Left cardiac atrium (tissue), 4 donors: ENCODE data around the gene COPS4. TPM values are rescaled to one million over a fixed set of nuclear protein-coding genes. Genes with fewer than 3 reads are reported as not detected.
"Not testable (repeated sequence)": the region's sequence is repeated elsewhere in the genome, so short reads cannot be mapped to it uniquely, and the experiment has no call there.

Source experiments
- ATAC-seq, 2 donors: fragments of 200-7000 bp; cut with Tn5 transposase; one replicate each; pipeline ENCODE4 v1.9.1; 2020; ENCODE audit warnings: mild to moderate bottlenecking in 2 of 2, moderate library complexity in 2 of 2
- DNase-seq: peaks from one replicate; pipeline ENCODE4 v3.0.0-alpha.2; 2020
- intact Hi-C, 2 donors: fragments of 100-400 bp; cut with DNase I; formaldehyde crosslinking; loops; one replicate each; pipeline versions ENCODE4 v1.14.1 to v1.15.1; 2022 to 2023
- total RNA-seq, 2 donors: library from RNA; stranded (reverse); fragmentation: NEBNext Ultra II Directional; extraction: Animal tissue kit (Norgen Biotek cat#: 25700); gene quantifications; one replicate each; pipeline ENCODE4 v1.2.1, GENCODE V29; 2021
- donor health status: DM: no; HTN: yes; CAD: no.
- donor health status: DM: no; HTN: yes; CAD: no; lungs with severe emphysema.
- donor health status: DM: yes; HTN: yes; CAD: no.
- donor health status: Dilated cardiomyopathy.

Gene COPS4
- total RNA-seq, 2 donors from 2014 or later: 43.4 to 46.9 TPM

DNA sequence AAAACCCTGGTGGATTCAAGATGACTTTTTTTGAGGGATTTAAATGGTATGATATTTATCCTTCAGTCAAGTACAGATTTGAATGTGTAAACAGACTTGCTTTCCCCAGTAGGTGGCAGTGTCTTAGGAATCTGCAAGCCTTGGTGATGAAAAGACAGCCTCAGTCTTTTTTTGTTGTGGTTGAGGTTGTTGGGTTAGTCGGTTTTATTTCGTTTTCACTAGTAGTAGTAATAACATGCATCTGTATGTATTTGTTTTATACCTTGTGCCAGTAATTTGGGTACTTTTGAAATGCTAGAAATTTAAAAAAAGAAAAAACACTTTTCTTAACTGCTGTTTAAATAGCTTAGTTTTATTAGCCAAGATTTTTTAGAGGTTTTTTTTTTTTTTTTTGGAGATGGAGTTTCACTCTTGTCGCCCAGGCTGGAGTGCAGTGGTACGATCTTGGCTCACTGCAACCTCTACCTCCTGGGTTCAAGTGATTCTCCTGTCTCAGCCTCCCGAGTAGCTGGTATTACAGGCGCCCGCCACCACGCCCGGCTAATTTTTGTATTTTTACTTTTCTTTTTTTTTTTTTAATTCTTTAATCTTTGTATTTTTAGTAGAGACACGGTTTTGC is 39.2 kb downstream of the COPS4 start:
- intact Hi-C loops: loop anchor here in 1 of 2 donors (10.0 kb wide), 1 partner anchor 181 kb away; no protein-coding TSS in a partner anchor
- DNase-seq: no peak
- ATAC-seq: peak in 1 of 2 donors; percentile 58

DNA sequence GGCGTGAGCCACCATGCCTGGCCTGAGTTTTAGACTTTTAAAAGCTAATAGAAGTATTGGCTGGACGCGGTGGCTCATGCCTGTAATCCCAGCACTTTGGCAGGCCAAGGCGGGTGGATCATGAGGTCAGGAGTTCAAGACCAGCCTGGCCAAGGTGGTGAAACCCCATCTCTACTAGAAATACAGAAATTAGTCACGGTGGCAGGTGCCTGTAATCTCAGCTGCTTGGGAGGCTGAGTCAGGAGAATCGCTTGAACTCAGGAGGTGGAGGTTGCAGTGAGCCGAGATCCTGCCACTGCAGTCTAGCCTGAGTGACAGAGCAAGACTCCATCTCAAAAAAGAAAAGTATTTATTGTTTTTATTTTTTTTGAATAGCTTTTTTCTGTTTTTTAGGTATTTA is 39.8 kb downstream of the COPS4 start:
- not testable (repeated sequence) for DNase-seq
- intact Hi-C loops: loop anchor here in 1 of 2 donors (10.0 kb wide), 1 partner anchor 180 kb away; no protein-coding TSS in a partner anchor

DNA sequence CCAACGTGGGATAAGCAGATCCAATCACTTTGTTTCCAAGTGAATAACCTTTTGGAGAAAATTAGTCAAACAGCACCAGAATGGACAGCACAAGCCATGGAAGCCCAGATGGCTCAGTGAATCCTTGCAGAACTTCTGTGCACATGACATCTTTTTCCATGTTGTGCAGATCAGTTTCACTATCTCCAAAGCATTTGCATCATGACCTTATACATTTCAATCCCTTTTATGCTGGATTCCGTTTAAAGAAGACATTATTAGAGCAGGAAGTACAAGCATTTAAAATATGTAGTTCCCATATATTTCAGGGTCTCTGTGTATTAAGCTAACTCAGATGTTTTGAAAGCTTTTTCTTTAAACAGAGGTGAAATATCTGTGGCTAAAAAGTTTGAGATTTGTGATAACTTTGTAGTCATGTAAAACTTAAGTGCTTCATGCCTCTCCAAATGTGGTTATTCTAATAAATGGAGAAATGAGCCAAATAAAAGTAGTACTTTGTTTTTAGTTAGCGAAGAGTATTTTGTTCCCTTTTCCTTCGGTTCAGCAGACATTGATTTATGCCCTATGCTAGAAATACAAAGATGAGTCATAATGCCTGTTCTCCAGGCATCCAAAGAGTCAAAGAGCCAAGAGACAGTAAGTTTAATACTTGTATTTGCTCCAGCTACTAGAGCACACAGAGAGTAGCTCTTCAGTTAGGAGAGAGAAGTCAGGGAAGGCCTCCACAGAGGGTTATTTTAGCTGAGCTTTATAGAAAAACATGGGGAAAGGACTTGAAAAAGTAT is 40.5 kb downstream of the COPS4 start:
- ATAC-seq: no peak
- intact Hi-C loops: loop anchor here in 1 of 2 donors (10.0 kb wide), 1 partner anchor 179 kb away; no protein-coding TSS in a partner anchor
- DNase-seq: no peak

More for the DNA sequence above, 39.8 kb downstream of the COPS4 start:
- ATAC-seq: not testable (repeated sequence)

DNA sequence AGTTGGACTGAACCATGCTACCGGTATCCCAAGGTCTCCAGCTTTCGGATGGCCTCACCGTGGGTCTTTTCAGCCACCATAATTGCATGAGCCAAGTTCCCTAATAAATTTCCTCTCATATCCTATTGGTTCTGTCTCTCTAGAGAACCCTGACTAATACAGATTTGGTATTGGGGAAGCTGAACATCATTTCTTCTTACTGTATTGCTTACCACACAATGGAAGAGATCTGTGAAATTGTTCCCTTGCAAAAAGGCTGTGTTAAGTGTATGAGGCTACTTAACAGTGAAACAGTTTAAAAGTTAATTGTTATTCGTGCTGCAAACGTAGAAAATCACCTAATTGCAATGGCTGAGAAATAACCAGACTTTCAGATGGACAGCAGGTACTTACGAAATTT is 45.6 kb downstream of the COPS4 start:
- intact Hi-C loops: no loop called here
- DNase-seq (no peak), ATAC-seq (no peak)

DNA sequence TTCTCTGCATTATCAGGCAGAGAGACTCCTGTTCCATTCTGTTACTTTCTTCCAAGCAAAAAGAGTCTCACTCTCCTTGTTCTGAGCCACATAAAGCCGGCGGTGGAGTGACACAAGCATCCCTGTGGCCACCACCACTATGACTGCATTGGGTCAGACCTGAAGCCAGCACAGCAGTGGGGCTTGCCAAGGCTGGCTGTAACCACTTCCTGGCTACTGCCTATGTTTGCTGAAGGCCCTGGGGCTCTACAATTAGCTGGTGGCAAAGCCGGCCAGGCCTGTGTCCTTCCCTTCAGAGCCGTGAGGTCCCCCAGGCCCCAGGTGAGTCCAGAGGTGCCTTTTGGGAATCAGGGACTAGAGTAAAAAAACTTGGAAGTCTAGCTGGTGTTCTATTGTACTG is 47.8 kb downstream of the COPS4 start:
- intact Hi-C loops: no loop called here
- no peak for DNase-seq
- no peak for ATAC-seq

DNA sequence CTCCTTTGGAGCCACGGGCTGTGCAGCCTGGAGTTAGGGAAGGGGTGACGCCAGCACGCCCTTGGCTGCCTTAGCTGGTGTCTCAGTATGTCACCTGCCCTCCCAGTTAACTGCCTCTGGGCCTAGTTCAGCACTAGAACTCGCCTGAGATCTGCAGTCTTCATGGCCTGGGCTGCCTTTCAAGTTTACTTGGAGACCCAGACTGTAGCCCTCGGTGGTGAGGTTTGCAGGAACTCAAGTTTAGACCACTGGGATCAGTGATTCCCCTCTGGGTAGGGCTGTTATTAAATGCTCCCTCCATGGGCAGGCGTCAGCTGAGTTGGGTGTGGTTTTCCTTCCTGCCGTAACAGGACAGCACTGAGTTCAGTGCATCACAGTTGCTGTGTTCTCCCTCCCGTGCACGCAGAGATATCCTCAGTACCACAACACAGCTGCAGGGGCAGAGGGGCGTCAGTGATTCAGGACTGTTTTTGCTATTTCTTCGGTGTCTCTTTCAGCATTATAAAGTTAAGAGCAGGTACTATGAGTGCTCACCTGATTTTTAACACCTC is 49.0 kb downstream of the COPS4 start:
- DNase-seq: peak; percentile 51
- peak; percentile 23 to 61 for ATAC-seq
- intact Hi-C loops: no loop called here

DNA sequence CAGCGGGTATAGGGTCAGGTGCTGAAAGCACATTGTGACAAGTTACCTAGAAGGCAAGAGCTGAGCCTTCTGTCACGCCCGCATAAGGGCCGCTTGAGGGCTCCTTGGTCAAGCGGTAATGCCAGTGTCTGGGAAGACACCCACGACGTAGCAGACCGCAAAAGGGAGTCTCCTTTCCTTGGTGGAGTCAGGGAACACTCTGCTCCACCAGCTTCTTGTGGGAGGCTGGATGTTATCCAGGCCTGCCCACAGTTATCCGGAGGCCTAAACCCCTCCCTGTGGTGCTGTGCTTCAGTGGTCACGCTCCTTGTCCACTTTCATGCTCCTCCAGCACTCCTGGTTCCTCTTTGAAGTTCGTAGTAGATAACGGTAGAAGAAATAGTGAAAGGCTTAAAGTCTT is 50.0 kb downstream of the COPS4 start:
- ATAC-seq, DNase-seq, intact Hi-C loops: not testable (repeated sequence)

DNA sequence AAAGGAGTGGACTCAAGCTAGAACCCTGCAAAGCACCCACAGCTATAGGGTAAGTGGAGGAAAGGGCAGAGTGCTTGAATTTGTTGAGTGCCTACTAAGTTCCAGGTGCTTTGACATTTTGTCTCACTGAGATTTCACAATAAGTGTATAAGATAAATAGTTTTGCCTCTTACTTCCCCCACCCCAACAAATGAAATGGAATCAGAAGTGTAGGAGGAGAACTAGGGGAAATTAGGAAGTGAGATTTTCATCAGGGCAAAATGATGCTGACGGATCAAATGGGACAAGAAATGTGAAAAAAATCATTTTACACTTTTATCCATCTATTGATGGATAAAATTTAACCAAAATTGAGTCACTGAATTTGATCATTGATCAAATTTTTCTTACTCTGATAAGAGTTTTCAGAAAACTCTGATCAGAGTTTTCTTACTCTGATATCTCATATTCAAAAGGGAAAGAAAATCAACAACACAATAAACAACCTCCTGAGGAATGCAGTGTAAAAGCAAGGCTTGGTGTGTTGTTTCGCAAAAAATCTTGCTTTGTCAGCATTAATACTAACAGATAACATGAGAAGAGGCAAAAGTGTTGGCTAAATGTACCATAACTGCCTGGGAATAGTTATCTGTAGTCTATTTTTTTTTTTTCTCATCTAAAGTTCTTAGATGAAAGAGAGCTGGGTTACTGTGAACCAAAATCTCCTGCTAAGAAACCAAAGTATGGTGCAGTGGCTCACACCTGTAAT is 54.6 kb downstream of the COPS4 start:
- ATAC-seq (no peak), DNase-seq (no peak)
- intact Hi-C loops: no loop called here

DNA sequence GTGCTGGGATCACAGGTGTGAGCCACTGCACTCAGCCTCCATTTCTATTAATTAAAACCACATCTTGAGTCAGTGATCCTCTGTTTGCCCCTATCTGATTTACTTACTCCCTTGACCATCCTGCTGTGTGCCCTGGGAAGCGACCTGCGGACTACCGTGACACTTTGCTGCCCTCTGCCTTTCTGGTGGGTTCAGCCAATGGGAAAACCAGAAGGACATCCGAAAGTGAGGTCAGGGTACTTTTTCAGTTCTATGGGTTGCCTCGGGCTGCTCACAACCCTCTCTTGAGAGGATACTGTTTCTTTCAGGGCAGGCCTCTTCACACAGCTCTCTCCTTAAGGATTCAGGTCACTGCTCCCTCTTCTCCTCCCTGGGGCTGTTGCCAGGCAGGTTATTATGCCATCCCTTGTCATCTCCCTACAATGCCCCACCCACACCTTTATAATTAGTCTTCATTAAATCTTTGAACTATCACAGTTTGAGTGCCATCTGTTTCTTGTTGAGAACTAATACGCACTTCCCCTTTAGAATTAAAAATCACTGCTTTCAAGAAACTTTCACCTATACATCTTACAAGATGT is 58.2 kb downstream of the COPS4 start:
- DNase-seq (no peak), ATAC-seq (no peak)
- intact Hi-C loops: no loop called here

DNA sequence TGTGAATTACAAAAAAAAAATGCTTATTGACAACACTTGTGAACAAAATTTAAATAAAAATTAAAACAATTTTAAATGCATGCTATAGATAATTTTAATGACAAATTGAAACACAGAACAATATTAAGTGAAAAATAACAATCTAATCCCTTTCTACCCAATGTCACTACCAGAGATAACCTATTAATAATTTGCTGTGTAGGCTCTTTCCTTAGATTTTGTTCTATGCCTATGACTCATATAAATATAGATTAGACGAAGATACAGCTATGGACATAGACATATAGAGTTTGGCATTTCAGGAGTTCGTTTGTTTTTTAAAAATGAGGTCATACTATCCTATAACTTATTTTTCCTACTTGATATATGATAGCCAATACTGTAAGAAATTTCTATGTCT is 61.4 kb downstream of the COPS4 start:
- no peak for DNase-seq
- intact Hi-C loops: no loop called here

DNA sequence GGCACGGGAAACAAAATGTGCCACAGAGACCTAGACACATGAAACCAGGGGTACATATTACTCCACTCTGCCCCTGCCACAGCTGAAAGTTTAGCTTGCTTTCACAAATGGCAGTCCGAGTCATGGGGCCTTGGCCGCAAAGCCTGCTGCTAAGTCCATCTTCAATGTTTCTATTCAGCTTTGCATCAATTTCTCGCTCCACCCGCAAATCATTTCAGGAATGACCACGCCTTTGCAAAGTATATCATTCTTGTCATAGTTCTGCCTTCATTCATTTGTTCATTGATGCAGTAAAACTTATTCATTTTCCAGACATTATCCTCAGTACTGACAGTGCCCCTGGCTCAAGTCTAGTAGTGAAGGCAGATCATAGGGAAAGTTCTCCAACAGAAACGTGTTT is 70.0 kb downstream of the COPS4 start:
- DNase-seq (no peak), ATAC-seq (no peak)
- intact Hi-C loops: no loop called here

More for the DNA sequence above, 61.4 kb downstream of the COPS4 start:
- no peak for ATAC-seq

DNA sequence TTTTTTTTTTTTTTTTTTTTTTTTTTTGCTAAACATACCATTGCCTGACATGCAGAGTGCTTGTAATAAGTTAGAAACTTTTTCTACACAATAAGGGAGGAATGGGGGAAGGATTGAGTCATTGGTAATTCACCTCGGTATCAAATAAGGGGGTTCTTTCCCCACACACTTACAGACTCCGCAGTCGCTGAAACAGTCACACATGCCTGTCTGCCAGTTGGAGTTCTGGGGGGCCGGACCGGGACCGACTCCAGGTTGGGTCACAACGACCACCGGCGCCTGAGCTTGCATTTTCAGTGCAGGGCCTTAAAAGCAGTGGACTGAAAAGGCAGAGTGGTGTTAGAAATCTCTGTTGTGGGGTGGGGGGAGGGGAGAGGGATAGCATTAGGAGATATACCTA is 72.6 kb downstream of the COPS4 start:
- DNase-seq (no peak), ATAC-seq (no peak)
- intact Hi-C loops: no loop called here

DNA sequence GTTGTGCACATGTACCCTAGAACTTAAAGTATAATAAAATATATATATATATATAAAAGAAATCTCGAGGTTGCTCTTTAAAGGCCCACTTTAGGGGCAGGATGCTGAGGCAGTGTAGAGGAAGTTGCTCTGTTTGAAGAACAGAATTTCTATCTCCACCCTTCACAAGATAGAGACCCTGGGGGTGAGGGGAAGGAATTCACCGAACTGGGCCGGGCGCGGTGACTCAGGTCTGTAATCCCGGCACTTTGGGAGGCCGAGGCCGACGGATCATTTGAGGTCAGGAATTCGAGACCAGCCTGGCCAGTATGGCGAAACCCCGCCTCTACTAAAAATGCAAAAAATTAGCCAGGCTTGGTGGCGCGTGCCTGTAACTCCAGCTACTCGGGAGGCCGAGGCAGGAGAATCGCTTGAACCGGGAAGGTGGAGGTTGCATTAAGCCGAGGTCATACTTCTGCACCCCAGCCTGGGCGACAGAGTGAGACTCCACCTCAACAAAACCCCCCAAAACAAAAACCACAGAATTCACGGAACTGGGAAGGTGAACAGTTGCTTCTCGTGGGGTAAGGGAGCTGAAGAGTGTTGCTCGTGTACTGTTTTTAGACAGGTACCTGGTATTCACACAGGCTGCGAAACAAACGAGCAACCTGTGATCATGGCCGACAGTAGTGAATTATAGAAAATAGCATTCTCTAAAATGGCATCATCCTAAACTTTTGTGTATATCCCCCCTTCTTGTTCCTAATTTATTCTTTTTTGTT is 73.3 kb downstream of the COPS4 start:
- intact Hi-C loops: no loop called here
- no peak for ATAC-seq
- DNase-seq: no peak

DNA sequence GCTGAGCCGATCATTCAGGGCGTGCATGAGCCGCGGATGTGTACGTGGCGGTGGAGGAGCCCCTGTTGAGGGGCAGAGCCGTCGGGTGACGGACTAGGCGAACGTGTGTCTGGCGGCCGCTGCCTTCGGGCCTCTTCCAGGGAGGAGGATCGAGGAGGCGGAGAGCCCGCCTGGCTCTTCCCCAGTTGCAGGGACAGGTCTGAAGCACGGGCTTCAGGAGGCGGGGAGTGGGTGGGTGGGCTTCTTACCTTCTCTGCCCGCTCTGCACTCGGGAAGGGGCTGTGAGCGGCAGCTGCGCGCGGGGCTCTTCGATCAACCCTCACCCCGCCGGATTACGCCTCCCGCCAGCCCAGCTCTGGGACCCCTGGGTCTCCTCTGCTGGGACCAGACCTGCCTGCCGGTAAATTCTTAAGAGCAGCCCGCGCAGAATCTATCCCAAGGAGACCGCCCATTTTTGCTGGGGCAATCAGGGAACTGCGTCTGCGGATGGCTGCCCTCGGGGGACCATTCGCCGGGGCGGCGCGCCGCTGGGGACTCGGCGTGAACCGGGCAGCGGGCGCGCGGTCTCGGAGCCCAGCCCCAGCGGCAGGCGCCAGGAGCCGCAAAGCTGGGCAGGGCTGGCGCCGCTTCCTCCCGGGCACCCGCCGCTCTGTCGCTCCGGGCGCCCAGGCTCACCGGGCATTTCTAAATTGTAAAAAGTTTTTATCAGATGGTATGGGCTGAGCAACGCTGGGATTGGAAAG is 74.7 kb downstream of the COPS4 start:
- ATAC-seq (peak; percentile 81 to 91), DNase-seq (peak; percentile 49)
- intact Hi-C loops: no loop called here

DNA sequence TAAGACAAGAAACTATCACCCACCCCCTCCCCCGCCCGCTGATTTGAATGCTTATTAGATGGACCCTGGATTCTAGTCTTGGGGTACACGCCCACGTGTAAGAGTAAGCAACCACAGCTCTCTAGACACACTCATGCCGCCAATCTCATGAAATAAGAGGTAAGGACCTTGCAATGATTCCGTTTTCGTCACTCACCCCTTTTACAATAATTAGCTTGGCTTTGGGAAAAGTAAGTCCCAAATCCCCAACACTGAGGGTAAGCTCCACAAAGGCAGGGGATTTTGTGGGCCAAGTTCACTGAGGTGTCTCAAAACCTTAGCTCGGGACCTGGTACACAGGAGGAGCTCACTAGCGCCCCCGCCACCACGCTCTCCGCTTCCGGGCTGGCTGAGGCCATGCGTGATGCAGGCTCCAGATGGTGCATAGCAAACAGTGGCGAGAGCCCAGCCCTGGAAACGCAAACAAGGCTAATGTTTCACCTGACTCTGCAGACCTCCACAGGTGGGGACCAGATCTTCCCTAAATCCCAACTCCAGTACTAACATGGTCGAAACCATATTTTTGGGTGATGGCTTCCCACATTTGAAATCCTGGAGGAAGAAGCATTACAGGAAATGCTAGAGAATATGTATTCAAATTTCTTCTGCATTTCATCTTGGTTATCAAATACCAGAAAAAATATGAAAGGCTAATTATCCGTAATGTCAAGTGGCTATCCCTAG is 75.4 kb downstream of the COPS4 start:
- intact Hi-C loops: no loop called here
- DNase-seq (peak; percentile 89), ATAC-seq (peak; percentile 92 to 95)

DNA sequence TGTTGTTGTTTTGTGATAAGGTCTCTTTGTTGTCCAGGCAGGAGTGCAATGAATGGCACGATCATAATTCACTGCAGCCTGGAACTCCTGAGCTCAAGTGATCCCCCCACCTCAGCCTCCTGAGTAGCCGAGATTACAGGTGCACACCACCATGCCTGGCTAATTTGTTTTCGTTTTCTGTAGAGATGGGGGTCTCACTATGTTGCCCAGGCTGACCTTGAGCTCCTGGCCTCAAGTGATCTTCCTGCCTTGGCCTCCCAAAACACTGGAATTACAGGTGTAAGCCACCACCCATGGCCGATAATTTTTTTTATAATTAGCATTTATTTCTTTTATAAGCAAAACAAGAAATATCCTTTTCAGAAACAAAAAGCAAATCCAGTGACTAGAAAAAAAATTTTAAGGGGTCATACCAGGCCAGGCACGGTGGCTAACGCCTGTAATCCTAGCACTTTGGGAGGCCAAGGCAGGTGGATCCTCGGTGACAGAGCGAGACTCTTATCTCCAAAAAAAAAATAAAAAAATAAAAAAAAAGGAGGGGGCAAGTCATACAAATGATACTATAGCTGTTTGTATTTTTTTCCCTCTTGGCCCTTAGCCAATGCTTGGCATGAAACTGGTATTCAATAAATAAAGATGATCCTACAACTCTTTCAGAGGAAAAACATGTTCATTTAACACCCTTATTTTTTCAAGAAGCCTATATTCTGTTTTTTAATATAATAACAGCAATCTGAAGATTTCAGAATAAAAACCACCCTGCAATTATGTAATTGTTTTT is 76.2 kb downstream of the COPS4 start:
- ATAC-seq (no peak), DNase-seq (no peak)
- intact Hi-C loops: no loop called here
